Endothelial cell (in vitro differentiated cells): ENCODE measurements around the gene CEACAM5. TPM values are rescaled to one million over a fixed set of nuclear protein-coding genes. Genes with fewer than 3 reads are reported as not detected.

Experiments
- DNase-seq: peaks from one replicate; pipeline ENCODE4 v3.0.0; 2021; ENCODE audit warnings: low spot score
- H3K27ac Mint-ChIP-seq: one replicate; pipeline ENCODE4 v1.8.0; 2021; ENCODE audit warnings: mixed read lengths, inconsistent platforms; ENCODE audit not compliant: unreplicated experiment
- H3K27me3 Mint-ChIP-seq: one replicate; pipeline ENCODE4 v1.8.0; 2021; ENCODE audit warnings: mild to moderate bottlenecking, moderate library complexity, mixed read lengths, inconsistent platforms; ENCODE audit not compliant: unreplicated experiment
- H3K36me3 Mint-ChIP-seq: one replicate; pipeline ENCODE4 v1.8.0; 2021; ENCODE audit warnings: mild to moderate bottlenecking, low read depth, mixed read lengths, inconsistent platforms; ENCODE audit not compliant: unreplicated experiment
- H3K4me1 Mint-ChIP-seq: one replicate; pipeline ENCODE4 v1.8.0; 2021; ENCODE audit warnings: mild to moderate bottlenecking, mixed read lengths, inconsistent platforms; ENCODE audit not compliant: unreplicated experiment
- H3K4me3 Mint-ChIP-seq: one replicate; pipeline ENCODE4 v1.8.0; 2021; ENCODE audit warnings: mild to moderate bottlenecking, mixed read lengths, inconsistent platforms; ENCODE audit not compliant: unreplicated experiment
- H3K9me3 Mint-ChIP-seq: one replicate; pipeline ENCODE4 v1.8.0; 2021; ENCODE audit warnings: mixed read lengths, inconsistent platforms; ENCODE audit not compliant: unreplicated experiment
- CTCF ChIP-seq: fragments of 200-600 bp; sonication (generic); IDR thresholded peaks from one replicate; pipeline ENCODE4 v1.5.0; 2021; ENCODE audit warnings: antibody characterized with exemption; ENCODE audit not compliant: unreplicated experiment
- total RNA-seq: library from RNA; stranded (reverse); fragmentation: NEBNext Ultra II Directional; extraction: Animal tissue kit (Norgen Biotek cat#: 25700); gene quantifications from one replicate; pipeline ENCODE4 v1.2.1, GENCODE V29; 2021; ENCODE audit not compliant: unreplicated experiment

CEACAM5 gene
- total RNA-seq, 1 donor from 2014 or later = not detected

- H3K9me3 Mint-ChIP-seq = no peaks in the 10 kb centered on the region
- no peak overlapping the region for H3K4me3 Mint-ChIP-seq
- no peak overlapping the region for H3K27ac Mint-ChIP-seq
- H3K36me3 Mint-ChIP-seq = no peaks in the 10 kb centered on the region
- H3K4me1 Mint-ChIP-seq = no peaks in the 10 kb centered on the region
- DNase-seq = no peak
- TF ChIP-seq CTCF = no peak
- no peaks in the 10 kb centered on the region for H3K27me3 Mint-ChIP-seq
Measured at GRCh38 chr19:41735071-41735600, 26.7 kb downstream of the CEACAM5 start.

- H3K36me3 Mint-ChIP-seq = no peaks in the 10 kb centered on the region
- no peak for DNase-seq
- no peaks in the 10 kb centered on the region for H3K27me3 Mint-ChIP-seq
- H3K27ac Mint-ChIP-seq = no peak overlapping the region
- no peaks in the 10 kb centered on the region for H3K9me3 Mint-ChIP-seq
- H3K4me3 Mint-ChIP-seq = no peak overlapping the region
- H3K4me1 Mint-ChIP-seq = no peaks in the 10 kb centered on the region
- no peak for TF ChIP-seq CTCF
Measured at GRCh38 chr19:41739361-41739760, 30.9 kb downstream of the CEACAM5 start.

GRCh38 chr19:41740415-41741243, 32.2 kb downstream of the CEACAM5 start:
- no peak overlapping the region for H3K27ac Mint-ChIP-seq
- TF ChIP-seq CTCF = no peak
- no peaks in the 10 kb centered on the region for H3K9me3 Mint-ChIP-seq
- no peak for DNase-seq
- no peaks in the 10 kb centered on the region for H3K27me3 Mint-ChIP-seq
- peaks cover 7% of the 10 kb centered on the region for H3K4me1 Mint-ChIP-seq
- no peaks in the 10 kb centered on the region for H3K36me3 Mint-ChIP-seq
- no peak overlapping the region for H3K4me3 Mint-ChIP-seq

GRCh38 chr19:41741244-41741554, 32.8 kb downstream of the CEACAM5 start:
- Mint-ChIP-seq H3K27me3 (no peaks in the 10 kb centered on the region), H3K27ac (no peak overlapping the region)

More at GRCh38 chr19:41741244-41741554, 32.8 kb downstream of the CEACAM5 start:
- no peak for TF ChIP-seq CTCF
- DNase-seq = no peak
- H3K36me3 Mint-ChIP-seq = no peaks in the 10 kb centered on the region
- H3K4me1 Mint-ChIP-seq = peaks cover 7% of the 10 kb centered on the region
- H3K9me3 Mint-ChIP-seq = no peaks in the 10 kb centered on the region
- no peak overlapping the region for H3K4me3 Mint-ChIP-seq
